Glomerular endothelial cell (primary cell): ENCODE results near the gene FAM169A. TPM values are rescaled to one million over a fixed set of nuclear protein-coding genes. Genes with fewer than 3 reads are reported as not detected.
"Not testable (repeated sequence)": the region's sequence is repeated elsewhere in the genome, so short reads cannot be mapped to it uniquely, and the experiment has no call there.

Experiments used
- DNase-seq: peaks from one replicate; pipeline ENCODE4 v3.0.0-alpha.2; 2011; ENCODE audit warnings: low read depth, low spot score; ENCODE audit errors: extremely low read depth
- total RNA-seq: library from RNA; depleted of rRNA; stranded (reverse); fragments of >200 nt; gene quantifications from 2 replicates; pipeline ENCODE4 v1.2.3, GENCODE V29; 2015

The FAM169A gene
- total RNA-seq, 1 donor from 2014 or later, result 0.99 TPM

- no peak for DNase-seq
Measured at GRCh38 chr5:74870299-74871067, 4.3 kb upstream of the FAM169A start.

DNA sequence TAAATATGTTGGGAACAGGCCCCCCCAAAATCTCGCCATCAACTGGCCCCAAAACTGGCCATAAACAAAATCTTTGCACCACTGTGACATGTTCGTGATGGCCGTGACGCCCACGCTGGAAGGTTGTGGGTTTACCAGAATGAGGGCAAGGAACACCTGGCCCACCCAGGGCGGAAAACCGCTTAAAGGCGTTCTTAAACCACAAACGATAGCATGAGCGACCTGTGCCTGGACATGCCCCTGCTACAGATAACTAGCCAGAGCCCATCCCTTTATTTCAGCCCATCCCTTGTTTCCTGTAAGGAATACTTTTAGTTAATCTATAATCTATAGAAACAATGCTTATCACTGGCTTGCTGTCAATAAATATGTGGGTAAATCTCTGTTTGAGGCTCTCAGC lies 3.2 kb upstream of the FAM169A start:
- DNase-seq, result not testable (repeated sequence)

- no peak for DNase-seq
Measured at GRCh38 chr5:74866596-74867162, 492 bp upstream of the FAM169A start.

DNA sequence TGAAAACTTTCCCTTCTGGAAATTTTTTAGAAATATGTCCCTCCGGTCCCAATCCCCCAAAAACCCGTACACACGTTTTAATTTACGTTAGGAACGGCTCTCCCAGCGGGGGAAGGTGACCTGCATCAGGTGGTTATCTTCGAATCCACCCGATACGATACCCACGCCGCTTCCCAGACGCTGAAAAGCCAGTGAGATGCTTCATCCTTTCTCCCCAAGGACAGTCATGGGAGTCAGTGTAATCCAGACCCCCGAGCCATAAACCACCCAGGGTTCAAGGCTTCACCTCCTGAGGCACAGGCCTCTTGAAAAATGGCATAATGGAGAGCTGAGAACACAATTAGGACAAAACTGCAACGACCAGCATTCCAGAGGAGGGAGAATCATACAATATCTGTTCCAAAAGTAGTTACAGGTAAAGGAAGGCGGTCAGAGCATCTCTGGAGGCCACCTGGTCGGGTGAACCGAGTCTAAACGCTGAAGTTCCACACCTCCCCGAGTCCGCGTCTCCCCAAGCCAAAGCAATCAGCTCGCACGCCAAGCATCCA lies 857 bp downstream of the FAM169A start:
- no peak for DNase-seq

DNA sequence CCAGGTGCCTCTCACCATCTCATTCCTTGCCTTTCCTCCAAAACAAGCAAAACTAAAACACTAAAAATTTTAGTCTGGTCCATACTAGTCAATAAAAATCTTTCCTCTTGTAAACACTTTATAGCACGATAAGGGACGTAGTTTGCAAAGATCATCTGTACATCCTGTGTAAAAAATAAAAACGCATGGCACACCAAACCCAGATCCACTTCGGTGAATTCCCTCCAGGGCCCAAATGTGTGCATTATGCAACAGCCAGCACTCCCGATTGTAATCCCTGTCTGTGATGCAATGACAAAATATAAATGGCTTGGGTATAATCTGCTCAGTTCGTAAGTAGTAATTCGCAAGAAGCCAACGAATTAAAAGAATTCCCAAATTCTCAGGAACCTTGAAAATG lies 1.4 kb downstream of the FAM169A start:
- no peak for DNase-seq

DNA sequence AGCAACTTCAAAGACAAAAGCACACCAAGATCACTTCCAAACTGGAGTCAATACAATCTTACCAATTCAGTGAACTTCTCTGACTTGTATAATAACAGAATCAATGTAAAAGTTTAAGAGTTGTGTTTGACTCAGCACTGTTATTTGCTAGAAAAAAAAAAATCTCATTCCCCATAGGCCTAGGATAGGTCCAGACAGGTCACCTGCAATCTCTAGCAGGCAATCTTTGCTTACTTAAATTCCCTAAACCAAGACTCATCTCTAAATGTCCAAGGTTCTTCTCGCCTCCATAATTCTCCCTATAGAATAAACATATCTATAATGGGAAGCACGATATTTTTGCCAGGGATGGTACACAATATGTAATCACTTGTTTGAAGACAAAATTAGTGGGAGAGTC lies 2.5 kb downstream of the FAM169A start:
- no peak for DNase-seq

- DNase-seq, result no peak
Measured at GRCh38 chr5:74862221-74862620, 4.0 kb downstream of the FAM169A start.

GRCh38 chr5:74856975-74857374 lies 9.2 kb downstream of the FAM169A start:
- DNase-seq, result not testable (repeated sequence)

GRCh38 chr5:74853256-74853655 lies 12.9 kb downstream of the FAM169A start:
- no peak for DNase-seq

DNA sequence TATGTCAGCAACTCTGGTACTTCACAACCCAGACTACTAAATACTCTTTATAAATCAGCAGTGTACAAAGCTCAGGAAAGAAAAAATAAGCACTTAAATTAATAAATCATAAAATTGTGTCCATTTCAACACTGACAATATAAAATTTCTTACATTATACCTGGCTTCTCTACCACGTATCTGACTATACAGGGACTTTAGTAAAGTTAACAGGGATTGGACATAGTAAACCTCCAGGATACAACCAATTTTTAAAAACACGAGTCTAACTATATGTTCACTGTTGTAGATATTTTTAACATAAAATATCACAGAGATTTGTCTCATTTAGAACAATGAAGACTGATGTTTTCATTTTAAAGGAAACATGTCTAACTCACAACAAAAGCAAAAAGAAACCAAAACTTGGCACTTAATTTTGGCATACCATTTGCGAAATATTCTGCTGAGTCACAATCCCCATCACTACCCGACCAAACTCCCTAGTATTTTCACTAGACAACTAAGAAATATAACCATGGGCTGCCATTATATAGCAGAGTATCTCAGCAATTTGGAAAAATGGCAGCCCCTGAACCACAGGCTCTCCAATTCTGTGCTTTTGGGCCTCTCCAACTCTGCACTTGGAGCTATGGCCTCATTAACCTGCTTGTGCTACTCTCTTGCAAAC lies 14.4 kb downstream of the FAM169A start:
- DNase-seq, result no peak

DNA sequence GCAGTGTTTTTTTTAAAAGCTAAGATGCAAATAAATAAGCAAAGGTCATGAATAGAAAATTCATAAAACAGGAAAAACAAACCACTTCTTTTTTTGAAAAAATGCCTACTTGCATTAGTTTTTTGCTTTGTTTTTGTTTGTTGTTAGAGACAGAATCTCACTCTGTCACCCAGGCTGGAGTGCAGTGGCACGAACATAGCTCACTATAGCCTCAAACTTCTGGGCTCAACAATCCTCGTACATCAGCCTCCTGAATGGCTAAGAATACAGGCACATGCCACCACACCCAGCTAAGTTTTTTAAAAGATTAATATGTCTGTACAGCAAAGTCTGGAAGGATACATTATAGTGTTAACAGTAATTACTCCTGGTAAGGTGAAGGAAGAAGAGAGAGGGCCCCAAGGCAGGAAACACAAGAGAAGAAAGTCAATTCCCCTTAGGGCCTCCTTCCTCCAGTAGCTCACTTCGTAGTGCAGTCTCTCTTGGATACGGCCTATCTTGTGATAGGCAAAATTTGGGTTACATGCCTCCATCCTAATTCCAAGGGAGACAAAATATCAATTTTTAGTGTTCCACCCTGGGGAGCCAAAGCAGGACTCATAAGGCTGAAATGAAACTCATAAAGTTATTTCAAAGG lies 15.3 kb downstream of the FAM169A start:
- no peak for DNase-seq

DNA sequence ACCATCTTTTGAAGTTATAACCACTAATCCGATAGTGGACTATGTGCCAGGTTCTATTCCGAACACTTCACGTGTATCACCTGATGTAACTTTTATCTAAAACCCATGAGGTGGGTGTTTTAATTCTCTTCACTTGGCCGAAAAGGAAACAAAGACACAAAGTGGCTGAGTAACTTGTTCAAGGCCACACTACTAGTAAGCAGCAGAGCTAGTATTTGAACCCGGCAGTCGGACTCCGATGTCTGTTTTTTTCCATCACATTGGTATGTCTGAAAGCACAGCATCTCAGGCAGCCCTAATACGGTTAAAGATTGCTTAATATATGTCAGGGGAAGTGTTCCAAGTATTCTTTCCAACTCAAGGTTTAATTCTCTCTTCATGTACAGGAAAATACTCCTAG lies 16.2 kb downstream of the FAM169A start:
- no peak for DNase-seq

DNA sequence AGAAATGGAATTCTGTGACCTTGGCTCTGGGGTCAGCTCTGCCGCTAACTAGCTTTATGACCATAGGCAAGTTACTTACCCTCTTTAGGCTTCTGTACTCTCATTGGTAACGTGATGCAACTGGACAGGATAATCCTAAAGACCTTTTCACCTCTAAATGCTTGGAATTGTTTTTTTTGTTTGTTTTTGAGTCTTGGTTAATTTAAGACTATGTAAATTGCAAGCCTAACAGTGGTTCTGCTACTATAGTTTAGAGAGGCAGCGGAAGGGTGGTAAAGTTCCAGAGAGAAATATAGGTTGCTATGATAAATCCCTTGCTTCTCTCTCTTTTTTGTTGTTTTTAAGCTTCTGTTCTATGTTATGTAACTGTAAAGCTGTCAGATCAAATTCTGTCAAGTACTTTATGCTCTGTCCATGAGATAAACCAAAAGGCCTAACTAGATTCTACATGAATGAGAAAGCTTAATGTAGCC lies 17.6 kb downstream of the FAM169A start:
- no peak for DNase-seq

DNA sequence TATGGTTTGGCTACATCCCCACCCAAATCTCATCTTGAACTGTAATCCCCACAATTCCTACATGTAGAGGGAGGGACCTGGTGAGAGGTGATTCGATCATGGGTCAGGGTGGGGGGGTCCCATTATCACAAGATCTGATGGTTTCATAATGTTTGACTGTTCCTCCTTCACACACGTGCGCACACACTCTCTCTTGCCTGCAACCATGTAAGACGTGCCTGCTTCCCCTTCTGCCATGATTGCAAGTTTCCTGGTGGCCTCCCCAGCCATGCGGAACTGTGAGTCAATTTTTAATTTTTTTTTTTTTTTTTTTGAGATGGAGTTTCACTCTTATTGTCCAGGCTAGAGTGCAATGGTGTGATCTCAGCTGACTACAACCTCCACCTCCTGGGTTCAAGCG lies 27.0 kb downstream of the FAM169A start:
- DNase-seq, result no peak

DNA sequence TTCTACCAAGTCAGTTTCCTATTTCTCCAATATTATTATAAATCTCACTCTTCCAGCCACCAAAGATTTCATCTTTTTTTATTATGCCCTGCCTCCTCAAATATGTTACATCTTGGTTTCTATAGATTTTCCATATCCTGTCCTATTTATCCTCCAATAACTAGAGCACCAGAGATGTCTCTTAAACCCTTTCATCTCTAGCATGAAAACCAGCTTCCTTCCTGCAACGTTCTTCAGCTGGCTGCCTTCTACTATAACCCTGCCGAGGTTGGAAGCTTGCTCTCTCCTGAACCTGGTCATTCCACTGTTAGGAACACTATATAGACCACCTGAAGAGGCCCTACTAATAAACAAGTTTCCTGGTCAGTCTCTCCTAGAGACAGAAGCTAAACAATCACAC lies 27.9 kb downstream of the FAM169A start:
- DNase-seq, result no peak

DNA sequence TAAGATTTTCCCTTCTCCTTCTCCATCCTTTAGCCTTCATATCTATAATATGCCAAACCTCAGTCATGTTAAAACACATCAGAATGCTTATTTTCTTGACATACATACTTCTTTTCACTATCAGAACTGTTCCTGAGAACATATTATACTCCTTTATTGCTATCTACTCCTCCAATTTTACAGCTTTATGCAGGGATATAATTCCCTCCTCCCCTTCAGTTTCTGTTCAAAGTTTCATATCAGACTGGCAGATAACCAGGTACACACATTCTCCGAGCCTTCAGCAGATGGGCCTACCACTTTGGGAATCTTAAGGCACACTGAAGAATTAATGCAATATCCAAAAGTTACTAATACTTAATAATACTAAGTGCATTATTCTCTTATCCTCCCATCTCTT lies 29.1 kb downstream of the FAM169A start:
- no peak for DNase-seq

GRCh38 chr5:74833537-74834266 lies 32.5 kb downstream of the FAM169A start:
- no peak for DNase-seq

DNA sequence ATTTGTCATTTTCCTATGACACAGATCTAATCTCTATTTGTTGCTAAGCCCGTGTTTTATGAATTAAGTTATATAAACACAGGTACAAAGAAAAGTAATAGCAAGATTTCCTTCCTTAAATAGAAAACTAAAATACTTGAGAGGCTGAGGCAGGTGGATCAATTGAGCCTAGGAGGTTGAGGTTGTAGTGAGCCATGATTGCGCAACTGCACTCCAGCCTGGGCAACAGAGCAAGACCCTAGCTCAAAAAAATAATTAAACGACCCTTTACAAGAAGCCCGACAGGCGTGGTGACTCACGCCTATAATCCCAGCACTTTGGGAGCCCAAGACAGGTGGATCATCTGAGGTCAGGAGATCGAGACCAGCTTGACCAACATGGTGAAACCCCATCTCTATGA lies 36.8 kb downstream of the FAM169A start:
- DNase-seq, result no peak

DNA sequence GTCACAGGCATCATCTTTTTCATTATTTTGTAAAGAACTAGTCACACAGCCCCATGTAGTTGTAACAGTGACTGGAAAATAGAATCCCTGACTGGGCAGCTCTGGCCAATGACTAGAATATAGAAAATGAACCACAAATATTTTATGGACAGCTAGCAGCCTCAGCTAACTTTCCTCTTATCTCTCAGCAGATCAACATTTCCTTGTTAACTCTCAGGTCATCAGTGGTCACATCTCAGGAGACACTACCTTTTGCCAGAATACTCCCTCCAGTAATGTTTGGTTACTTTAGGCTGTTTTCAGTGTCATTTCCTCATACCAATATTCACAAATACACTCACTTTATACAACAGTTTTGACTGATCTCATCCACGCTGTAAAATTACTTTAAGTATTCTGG lies 43.9 kb downstream of the FAM169A start:
- DNase-seq, result no peak

GRCh38 chr5:74816875-74817274 lies 49.3 kb downstream of the FAM169A start:
- no peak for DNase-seq

DNA sequence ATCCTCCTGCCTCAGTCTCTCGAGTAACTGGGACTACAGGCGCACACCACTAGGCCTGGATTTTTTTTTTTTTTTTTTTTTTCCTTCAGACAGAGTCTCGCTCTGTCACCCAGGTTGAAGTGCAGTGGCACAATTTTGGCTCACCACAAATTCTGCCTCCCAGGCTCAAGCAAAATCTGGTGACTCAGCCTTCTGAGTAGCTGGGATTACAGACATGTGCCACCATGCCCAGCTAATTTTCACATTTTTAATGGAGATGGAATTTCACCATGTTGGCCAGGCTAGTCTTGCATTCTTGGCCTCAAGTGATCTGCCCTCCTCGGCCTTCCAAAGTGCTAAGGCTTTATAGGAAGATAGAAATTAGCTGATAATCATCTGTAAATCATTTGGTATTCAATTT lies 55.3 kb downstream of the FAM169A start:
- no peak for DNase-seq
